Activated CD4-positive, alpha-beta T cell treated with anti-CD3 and anti-CD28 coated beads for 36 hours (primary cell): Measurements from ENCODE around the gene GLI3. TPM values are rescaled to one million over a fixed set of nuclear protein-coding genes. Genes with fewer than 3 reads are reported as not detected.

Experiments used
- ATAC-seq: fragments of 200-7000 bp; cut with Tn5 transposase; one replicate; pipeline ENCODE4 v1.10.0; 2021; ENCODE audit warnings: mild to moderate bottlenecking, moderate library complexity
- CTCF ChIA-PET: fragments of 350-600 bp; sonication (Branson Sonifier 250); formaldehyde crosslinking; loops from one replicate; lab custom pipeline; 2021; ENCODE audit warnings: antibody characterized with exemption; lab: Charles Lee
- POLR2A ChIA-PET: fragments of 350-600 bp; sonication (Branson Sonifier 250); formaldehyde crosslinking; loops from one replicate; lab custom pipeline; 2021; ENCODE audit warnings: antibody characterized with exemption, inconsistent platforms; lab: Charles Lee
- DNase-seq: peaks from one replicate; pipeline ENCODE4 v3.0.0-alpha.2; 2020
- H3K27ac Mint-ChIP-seq: one replicate; pipeline ENCODE4 v1.8.0; 2021; ENCODE audit warnings: mixed read lengths
- H3K27me3 Mint-ChIP-seq: one replicate; pipeline ENCODE4 v1.8.0; 2021; ENCODE audit warnings: mixed read lengths
- H3K36me3 Mint-ChIP-seq: one replicate; pipeline ENCODE4 v1.8.0; 2021; ENCODE audit warnings: low read depth, mixed read lengths
- H3K4me1 Mint-ChIP-seq: one replicate; pipeline ENCODE4 v1.8.0; 2021; ENCODE audit warnings: mixed read lengths
- H3K4me3 Mint-ChIP-seq: one replicate; pipeline ENCODE4 v1.8.0; 2021; ENCODE audit warnings: mild to moderate bottlenecking, moderate library complexity, mixed read lengths
- H3K9me3 Mint-ChIP-seq: one replicate; pipeline ENCODE4 v1.8.0; 2021; ENCODE audit warnings: low read depth, mixed read lengths
- intact Hi-C, 2 experiments: fragments of 100-400 bp; cut with DNase I in 1 of 2; cut with micrococcal nuclease in 1 of 2; formaldehyde crosslinking; loops; one replicate each; pipeline versions ENCODE4 v1.14.2 to v1.15.1; 2022 to 2024; cut with DNase I, micrococcal nuclease
- total RNA-seq, 2 experiments: library from RNA; stranded (reverse); gene quantifications; one replicate each; pipeline ENCODE4 v1.2.3, GENCODE V29; 2021

Gene GLI3
- total RNA-seq, 2 experiments from 2014 or later: 0.18 to 0.30 TPM

DNA sequence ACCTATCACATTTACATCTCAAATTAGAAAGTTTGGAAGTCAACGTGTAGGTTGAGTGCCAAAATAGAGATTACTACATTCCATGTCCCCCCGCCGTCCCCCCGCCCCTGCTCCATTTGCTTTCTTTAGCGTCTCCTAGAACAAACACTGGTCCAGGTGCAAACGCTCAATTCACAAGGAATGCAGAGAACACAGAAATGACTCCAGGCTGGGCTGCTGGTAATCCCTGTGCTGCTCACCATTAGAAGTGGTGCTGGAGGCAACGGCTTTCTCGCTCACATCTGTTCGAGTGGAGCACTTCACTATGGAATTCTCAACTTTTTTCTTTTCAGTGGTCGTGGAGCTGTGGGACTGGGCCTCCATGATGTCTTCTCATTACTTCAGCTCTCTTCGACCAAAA is 14.1 kb downstream of the GLI3 start:
- POLR2A ChIA-PET: no interaction called here
- CTCF ChIA-PET: no interaction called here
- Mint-ChIP-seq H3K4me1 (peaks cover 5% of the 10 kb centered on the region), H3K27me3 (peaks cover 30% of the 10 kb centered on the region), H3K27ac (no peak overlapping the region), H3K36me3 (no peaks in the 10 kb centered on the region), H3K4me3 (no peak overlapping the region), H3K9me3 (no peaks in the 10 kb centered on the region)
- DNase-seq (no peak), ATAC-seq (no peak)
- intact Hi-C loops: no loop called here

DNA sequence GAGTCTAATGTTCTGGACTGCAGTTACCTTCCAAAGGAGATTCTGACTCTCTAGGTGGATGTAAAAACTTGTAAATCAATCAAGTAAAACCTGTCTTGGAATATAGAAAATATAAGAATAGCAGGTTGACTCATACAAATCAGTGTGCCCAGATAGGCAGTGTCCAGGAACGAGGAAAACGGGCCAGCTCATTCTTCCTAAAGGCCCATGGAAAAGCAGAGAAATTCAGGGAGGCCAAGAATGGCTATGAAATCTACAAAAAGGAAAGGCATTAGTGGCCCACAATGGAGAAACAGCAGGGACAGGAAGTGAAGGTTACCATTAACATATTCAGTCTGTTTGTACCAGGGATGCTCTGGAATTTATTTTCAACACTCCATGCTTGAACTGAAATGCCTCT is 14.9 kb downstream of the GLI3 start:
- Mint-ChIP-seq H3K4me3 (no peak overlapping the region), H3K36me3 (no peaks in the 10 kb centered on the region), H3K9me3 (no peaks in the 10 kb centered on the region), H3K27me3 (peaks cover 24% of the 10 kb centered on the region), H3K4me1 (no peaks in the 10 kb centered on the region), H3K27ac (no peak overlapping the region)
- POLR2A ChIA-PET: no interaction called here
- CTCF ChIA-PET: no interaction called here
- intact Hi-C loops: no loop called here
- DNase-seq: no peak
- ATAC-seq: no peak

DNA sequence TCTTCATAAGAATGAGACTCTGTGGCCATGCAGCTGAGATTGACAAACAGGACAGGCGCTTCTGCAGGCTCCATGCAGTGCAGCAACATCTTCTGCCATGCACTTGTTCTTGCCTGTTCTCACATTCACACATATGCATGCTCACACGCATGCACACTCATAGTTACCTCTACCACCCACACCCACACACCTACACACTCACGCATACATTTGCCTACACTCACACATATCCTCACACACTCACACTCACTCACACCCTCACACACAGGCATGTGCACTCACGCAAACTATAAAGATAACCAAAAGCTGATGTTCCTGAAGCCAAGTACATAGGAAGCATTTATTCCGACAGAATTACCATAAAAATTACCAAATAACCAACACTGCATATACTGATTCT is 15.7 kb downstream of the GLI3 start:
- Mint-ChIP-seq H3K4me3 (no peak overlapping the region), H3K36me3 (no peaks in the 10 kb centered on the region), H3K27me3 (peaks cover 21% of the 10 kb centered on the region), H3K4me1 (no peaks in the 10 kb centered on the region), H3K9me3 (no peaks in the 10 kb centered on the region), H3K27ac (no peak overlapping the region)
- ChIA-PET POLR2A (no interaction called here), CTCF (no interaction called here)
- no peak for ATAC-seq
- no peak for DNase-seq
- intact Hi-C loops: no loop called here

DNA sequence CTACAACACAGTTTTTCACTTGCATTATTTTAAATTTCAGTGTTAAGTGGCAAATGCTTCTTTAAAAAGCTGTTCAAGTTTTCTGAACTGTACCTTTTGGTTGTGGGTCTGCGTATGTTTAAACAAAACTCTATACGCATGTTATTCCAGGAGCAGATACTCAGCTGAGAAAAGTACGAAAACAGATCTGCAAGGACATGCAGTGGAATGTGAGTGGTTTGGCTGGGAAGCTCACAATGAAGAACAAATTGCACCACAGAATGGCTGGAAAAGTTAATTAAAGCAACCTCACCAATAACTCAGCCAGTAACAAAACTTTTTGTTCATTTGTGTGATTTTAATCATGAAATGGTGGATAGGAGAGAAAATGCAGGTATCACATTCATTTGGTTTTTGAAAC is 17.6 kb downstream of the GLI3 start:
- intact Hi-C loops: no loop called here
- ChIA-PET CTCF (no interaction called here), POLR2A (no interaction called here)
- peaks cover 13% of the 10 kb centered on the region for H3K27me3 Mint-ChIP-seq
- DNase-seq (no peak), ATAC-seq (no peak)
- no peaks in the 10 kb centered on the region for H3K36me3 Mint-ChIP-seq
- H3K4me3 Mint-ChIP-seq: no peak overlapping the region
- no peaks in the 10 kb centered on the region for H3K4me1 Mint-ChIP-seq
- H3K27ac Mint-ChIP-seq: no peak overlapping the region
- H3K9me3 Mint-ChIP-seq: no peaks in the 10 kb centered on the region

DNA sequence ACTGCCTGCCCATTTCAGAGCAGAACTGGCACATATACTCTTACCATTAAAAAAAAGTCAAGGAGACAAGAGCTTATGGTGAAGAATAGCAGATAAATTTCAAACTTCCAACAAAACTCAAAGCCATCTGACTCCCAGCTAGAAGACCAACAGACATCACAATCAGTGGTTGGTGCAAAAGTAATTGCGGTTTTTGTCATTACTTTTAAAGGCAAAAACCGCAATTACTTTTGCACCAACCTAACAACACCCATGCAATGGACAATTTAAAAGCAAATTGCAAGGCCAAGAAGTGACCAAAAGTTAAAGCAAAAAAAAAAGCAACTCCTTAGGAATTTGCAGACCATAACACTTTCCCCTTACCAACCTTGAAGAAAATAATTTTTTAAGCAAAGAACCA is 18.8 kb downstream of the GLI3 start:
- ATAC-seq (no peak), DNase-seq (no peak)
- no peaks in the 10 kb centered on the region for H3K4me1 Mint-ChIP-seq
- intact Hi-C loops: no loop called here
- no peak overlapping the region for H3K27ac Mint-ChIP-seq
- ChIA-PET CTCF (no interaction called here), POLR2A (no interaction called here)
- no peaks in the 10 kb centered on the region for H3K36me3 Mint-ChIP-seq
- H3K4me3 Mint-ChIP-seq: no peak overlapping the region
- no peaks in the 10 kb centered on the region for H3K9me3 Mint-ChIP-seq
- peaks cover 13% of the 10 kb centered on the region for H3K27me3 Mint-ChIP-seq

DNA sequence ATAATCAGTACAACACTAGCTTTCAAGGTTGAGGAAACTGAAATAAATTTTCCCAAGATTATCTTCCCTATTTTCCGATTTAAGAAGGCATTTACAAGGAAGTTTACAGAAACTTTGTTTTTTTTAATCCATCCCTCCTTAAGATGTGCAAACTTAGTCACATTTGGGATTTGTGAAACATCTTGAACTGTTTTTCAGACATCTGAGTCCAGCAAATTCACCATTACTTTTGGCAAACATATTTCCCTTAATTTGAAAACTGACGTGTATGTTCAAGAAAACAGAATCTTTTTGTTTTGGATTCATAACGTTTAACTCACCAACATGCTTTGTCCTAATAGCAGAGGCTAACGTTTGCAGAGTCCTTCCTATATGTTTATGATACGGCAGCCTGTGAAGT is 19.5 kb downstream of the GLI3 start:
- Mint-ChIP-seq H3K27ac (no peak overlapping the region), H3K4me1 (no peaks in the 10 kb centered on the region), H3K4me3 (no peak overlapping the region), H3K27me3 (peaks cover 15% of the 10 kb centered on the region), H3K36me3 (no peaks in the 10 kb centered on the region), H3K9me3 (no peaks in the 10 kb centered on the region)
- no peak for DNase-seq
- ChIA-PET POLR2A (no interaction called here), CTCF (interaction anchor here (0.8 kb wide), 1 partner anchor 13 kb away, joined by 3 read pairs; no protein-coding TSS in a partner anchor)
- no peak for ATAC-seq
- intact Hi-C loops: no loop called here

DNA sequence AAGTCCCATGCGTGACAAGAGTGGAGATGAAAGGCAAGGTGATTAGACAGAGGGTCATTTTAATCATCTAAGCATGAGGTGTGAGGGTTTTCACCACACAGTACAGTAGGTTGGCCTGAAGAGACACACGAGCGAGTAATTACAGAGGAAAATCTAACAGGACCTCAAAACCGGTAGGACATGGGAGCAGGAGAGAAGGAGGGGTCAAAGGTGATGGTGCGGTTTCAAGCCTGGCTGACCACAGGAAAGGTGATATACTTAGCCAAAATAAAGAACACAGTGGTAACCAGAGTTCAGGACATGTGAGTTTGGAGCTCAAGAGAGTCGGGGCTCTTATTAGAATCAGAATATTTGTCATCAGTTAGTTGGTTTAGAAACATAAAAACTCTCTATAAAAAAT is 20.0 kb downstream of the GLI3 start:
- Mint-ChIP-seq H3K27me3 (peaks cover 17% of the 10 kb centered on the region), H3K36me3 (no peaks in the 10 kb centered on the region), H3K4me1 (no peaks in the 10 kb centered on the region), H3K27ac (no peak overlapping the region), H3K9me3 (no peaks in the 10 kb centered on the region), H3K4me3 (no peak overlapping the region)
- ChIA-PET POLR2A (no interaction called here), CTCF (interaction anchor here (0.8 kb wide), 1 partner anchor 13 kb away, joined by 3 read pairs; no protein-coding TSS in a partner anchor)
- ATAC-seq: no peak
- DNase-seq: no peak
- intact Hi-C loops: no loop called here

DNA sequence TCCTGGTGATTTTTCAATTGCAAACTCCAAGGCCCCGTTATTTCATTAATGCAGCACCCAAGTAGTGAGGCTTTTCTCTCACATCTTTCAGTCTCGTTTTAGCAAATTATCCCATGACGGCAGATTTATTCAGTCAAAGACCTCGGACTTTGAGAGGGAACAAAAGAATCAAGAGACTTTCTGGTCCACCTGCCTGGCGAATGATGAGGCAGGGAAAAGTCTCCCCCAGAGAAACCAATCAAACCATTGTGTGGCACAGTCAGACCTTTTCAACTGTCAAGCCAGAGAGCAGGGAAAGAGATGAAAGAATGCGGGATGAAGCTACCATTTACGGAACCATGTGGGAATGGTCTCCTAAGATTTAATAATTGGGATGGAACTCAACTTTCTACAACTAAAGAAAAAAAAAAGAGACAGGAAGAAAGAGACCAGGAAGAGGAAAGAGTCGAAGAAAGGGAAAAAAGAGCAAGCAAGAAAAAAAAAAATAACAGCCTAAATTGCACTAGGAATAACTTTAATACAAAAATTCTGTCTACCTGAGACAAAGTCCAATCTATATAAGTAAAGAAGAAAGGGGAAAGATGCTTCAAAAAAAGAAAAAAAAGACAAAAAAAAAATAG is 22.8 kb downstream of the GLI3 start:
- Mint-ChIP-seq H3K36me3 (no peaks in the 10 kb centered on the region), H3K27ac (no peak overlapping the region), H3K9me3 (no peaks in the 10 kb centered on the region), H3K4me1 (no peaks in the 10 kb centered on the region), H3K4me3 (no peak overlapping the region), H3K27me3 (peaks cover 13% of the 10 kb centered on the region)
- intact Hi-C loops: no loop called here
- POLR2A ChIA-PET: no interaction called here
- DNase-seq (no peak), ATAC-seq (no peak)
- CTCF ChIA-PET: interaction anchor here (0.7 kb wide), 2 partner anchors 9 to 629 kb away, joined by 3 read pairs; no protein-coding TSS in a partner anchor

DNA sequence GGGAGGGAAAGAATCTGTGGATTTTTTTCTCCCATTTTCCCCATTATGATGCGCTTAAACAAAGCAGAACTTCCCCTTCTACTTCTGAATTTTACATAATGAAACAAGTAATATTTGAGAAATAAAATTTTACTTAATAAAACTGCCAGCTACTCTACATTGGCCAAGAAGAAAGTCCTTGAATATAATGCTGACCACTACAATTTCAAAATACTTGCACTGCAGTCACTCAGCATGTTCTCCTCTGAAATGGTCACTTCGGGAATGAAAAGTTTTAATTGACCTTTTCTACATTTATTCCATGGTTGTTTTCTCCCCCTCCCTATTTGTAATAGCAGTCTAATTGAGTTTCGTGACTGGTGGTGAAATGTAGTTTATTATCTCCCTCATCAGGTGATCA is 23.9 kb downstream of the GLI3 start:
- intact Hi-C loops: no loop called here
- ChIA-PET POLR2A (no interaction called here), CTCF (no interaction called here)
- no peaks in the 10 kb centered on the region for H3K9me3 Mint-ChIP-seq
- ATAC-seq (no peak), DNase-seq (no peak)
- no peak overlapping the region for H3K4me3 Mint-ChIP-seq
- no peak overlapping the region for H3K27ac Mint-ChIP-seq
- H3K27me3 Mint-ChIP-seq: peaks cover 13% of the 10 kb centered on the region
- H3K4me1 Mint-ChIP-seq: no peaks in the 10 kb centered on the region
- H3K36me3 Mint-ChIP-seq: no peaks in the 10 kb centered on the region

DNA sequence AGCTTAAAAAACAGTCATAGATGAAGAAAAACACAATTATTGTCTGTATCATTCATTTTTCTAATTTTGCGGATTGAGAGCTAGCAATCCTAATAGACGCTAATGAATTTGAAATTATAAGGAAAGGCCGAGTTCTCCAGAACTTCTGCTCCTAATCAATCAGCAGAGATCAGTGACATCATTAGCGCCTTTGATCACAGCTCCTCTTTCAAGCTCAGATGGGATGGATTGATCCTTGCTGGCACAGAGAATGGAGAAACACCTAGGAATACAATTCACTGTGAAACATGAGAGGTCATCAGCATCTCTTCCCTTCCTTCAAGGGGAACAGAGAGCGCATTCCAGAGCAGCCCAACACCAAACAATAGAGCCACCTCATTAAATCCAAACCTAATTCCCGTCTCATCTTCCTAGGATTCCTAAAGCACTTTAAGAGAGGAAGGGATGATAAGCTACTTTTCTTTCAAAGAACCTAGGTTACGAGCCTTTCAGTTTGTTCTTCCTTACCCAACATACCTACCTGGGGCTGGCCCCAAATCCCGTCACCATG is 24.4 kb downstream of the GLI3 start:
- Mint-ChIP-seq H3K27me3 (peaks cover 13% of the 10 kb centered on the region), H3K4me3 (no peak overlapping the region), H3K27ac (no peak overlapping the region), H3K4me1 (no peaks in the 10 kb centered on the region), H3K9me3 (no peaks in the 10 kb centered on the region), H3K36me3 (no peaks in the 10 kb centered on the region)
- no peak for ATAC-seq
- ChIA-PET POLR2A (no interaction called here), CTCF (no interaction called here)
- intact Hi-C loops: no loop called here
- no peak for DNase-seq

DNA sequence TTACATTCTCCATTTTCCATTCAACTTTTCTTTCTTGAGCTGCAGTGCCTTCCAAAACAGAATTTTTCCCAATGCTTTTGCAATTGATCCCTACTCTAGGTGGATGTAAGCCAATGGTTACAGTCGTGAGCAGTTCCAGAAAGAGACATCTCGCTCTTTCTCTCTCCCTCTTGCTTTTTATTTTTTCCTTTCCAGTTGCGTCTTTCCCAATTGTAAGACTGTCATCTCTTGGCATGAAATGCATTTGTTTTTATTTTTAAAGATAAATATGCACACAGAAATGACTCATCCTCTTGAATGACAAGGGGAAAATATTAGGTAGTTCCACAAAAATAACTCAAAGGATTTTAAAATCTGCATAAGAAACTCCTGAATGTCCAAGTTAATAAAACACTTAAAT is 25.1 kb downstream of the GLI3 start:
- ChIA-PET POLR2A (no interaction called here), CTCF (no interaction called here)
- intact Hi-C loops: no loop called here
- Mint-ChIP-seq H3K27ac (no peak overlapping the region), H3K36me3 (no peaks in the 10 kb centered on the region), H3K9me3 (no peaks in the 10 kb centered on the region), H3K27me3 (peaks cover 12% of the 10 kb centered on the region), H3K4me1 (no peaks in the 10 kb centered on the region), H3K4me3 (no peak overlapping the region)
- no peak for ATAC-seq
- DNase-seq: no peak

DNA sequence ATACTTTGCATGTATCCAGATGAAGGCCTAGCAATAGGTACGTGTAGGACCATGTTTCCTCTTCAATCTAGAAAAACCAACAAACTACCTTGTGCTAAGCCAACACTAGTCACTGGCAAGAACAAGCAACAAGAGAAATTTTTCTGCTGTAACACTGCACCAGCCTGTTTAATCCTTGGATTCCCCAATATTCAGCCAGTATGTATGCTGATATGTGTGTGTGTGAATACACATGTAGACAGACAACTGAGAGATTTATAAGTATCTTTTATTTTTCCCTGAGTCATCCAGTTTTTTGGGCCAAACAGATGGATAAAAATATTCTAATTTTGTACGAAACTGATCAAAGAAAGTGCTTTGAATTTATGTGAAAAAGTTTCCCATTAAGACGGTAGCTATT is 26.2 kb downstream of the GLI3 start:
- ChIA-PET CTCF (interaction anchor here (0.7 kb wide), 1 partner anchor 1007 kb away, joined by 3 read pairs; no protein-coding TSS in a partner anchor), POLR2A (no interaction called here)
- Mint-ChIP-seq H3K9me3 (no peaks in the 10 kb centered on the region), H3K4me1 (no peaks in the 10 kb centered on the region), H3K27me3 (peaks cover 13% of the 10 kb centered on the region), H3K4me3 (no peak overlapping the region), H3K36me3 (no peaks in the 10 kb centered on the region), H3K27ac (no peak overlapping the region)
- ATAC-seq (no peak), DNase-seq (no peak)
- intact Hi-C loops: no loop called here
